H1 (cell line): ENCODE data around the gene SHMT2. TPM values are rescaled to one million over a fixed set of nuclear protein-coding genes. Genes with fewer than 3 reads are reported as not detected.

ENCODE experiments used
- CHD2 ChIP-seq: IDR thresholded peaks from 2 replicates; pipeline ENCODE4 v1.6.1; 2012; ENCODE audit warnings: low read length, improper control_type of control experiment
- GTF2F1 ChIP-seq: IDR thresholded peaks from 2 replicates; pipeline ENCODE4 v1.6.1; 2012; ENCODE audit warnings: low read depth, low read length, improper control_type of control experiment, borderline replicate concordance
- HDAC6 ChIP-seq: IDR thresholded peaks from one replicate; pipeline ENCODE4 v1.7.1; 2012; ENCODE audit warnings: low read depth, mild to moderate bottlenecking, inconsistent platforms, low read length, moderate library complexity
- polyA plus RNA-seq, 7 experiments: library from polyadenylated mRNA; depleted of rRNA in 3 of 7; stranded (reverse) in 5 of 7; unstranded in 2 of 7; fragments of >200 nt in 5 of 7; fragments of 200-250 nt in 2 of 7; gene quantifications; 1 replicate in 5 of 7; 2 replicates in 1 of 7; 4 replicates in 1 of 7; pipeline versions ENCODE4 v1.2.1 to v1.2.3, GENCODE V29; 2011 to 2013; ENCODE audit warnings: missing spikeins in 2 of 7, mixed read lengths in 2 of 7
- total RNA-seq: library from RNA; stranded (reverse); fragmentation: NEBNext Ultra II Directional; extraction: Animal tissue kit (Norgen Biotek cat#: 25700); gene quantifications from 2 replicates; pipeline ENCODE4 v1.2.1, GENCODE V29; 2021

SHMT2 gene
- total and polyA plus RNA-seq, 2 of the 8 experiments (the other 6 are each of a cell fraction or from before 2014, with no cell fraction given) = 274 to 520 TPM

DNA sequence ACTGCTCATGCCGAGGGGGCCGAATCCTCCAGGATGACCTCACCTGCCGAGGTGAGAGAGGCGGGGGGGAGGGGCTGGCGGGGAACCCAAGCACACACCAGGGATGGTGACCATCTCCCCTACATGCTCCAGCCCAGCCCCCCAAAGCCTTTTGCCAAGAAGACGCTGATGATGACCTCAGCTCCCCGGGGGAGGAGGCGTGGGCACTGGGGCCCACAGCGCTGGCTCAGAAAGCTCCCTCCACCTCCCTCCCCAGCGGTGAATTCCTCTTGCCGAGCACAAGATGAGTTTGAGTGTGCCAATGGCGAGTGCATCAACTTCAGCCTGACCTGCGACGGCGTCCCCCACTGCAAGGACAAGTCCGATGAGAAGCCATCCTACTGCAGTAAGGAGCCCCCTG lies 36.6 kb upstream of the SHMT2 start (continued):
- TF ChIP-seq GTF2F1 (no peak), HDAC6 (no peak), CHD2 (no peak)
